ENCODE measurements around the gene REG4. TPM values are rescaled to one million over a fixed set of nuclear protein-coding genes. Genes with fewer than 3 reads are reported as not detected.

Gene REG4
- total and polyA plus RNA-seq, 2 of the 4 experiments (the other 2 are of a cell fraction) = not detected

DNA sequence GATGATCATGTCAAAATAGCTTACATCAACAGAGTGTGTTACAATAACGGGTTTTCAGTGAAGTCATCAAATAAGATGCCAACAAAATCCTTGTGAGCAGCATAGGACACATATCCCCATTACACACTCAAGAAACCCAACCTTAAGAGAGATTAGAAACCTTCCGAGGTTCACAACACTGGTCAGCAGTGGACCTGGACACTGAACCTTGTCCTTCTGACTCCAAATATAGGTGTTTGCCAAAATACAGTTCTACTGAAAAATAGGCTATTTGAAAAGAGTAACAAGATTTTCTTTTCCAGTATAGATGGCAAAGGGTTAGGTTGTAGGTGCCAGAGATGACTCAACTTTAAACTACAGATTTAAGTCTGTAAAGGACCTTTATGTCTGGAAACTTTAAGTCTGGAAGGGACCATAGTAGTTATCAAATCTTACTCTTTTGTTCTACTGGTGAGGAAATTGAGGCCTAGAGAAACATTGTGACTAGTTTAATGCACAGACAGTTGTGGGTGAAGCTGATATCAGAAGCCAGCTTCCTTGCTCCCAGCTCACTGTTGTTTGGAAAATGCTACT lies 811 bp upstream of the REG4 start:
- Histone ChIP-seq H2AFZ (replicated peaks; ENCODE audit: low read length, poor library complexity) (no peak overlapping the region), H2BK20ac (ENCODE audit: low read depth, low read length) (no peak overlapping the region), H4K5ac (ENCODE audit: low read depth, low read length) (no peak overlapping the region), H3K56ac (ENCODE audit: extremely low read depth, insufficient read depth, low read length) (no peak overlapping the region), H3K9ac (ENCODE audit: low read depth, low read length) (no peak overlapping the region), H3K27me3 (ENCODE audit: control insufficient read depth, insufficient read depth, low read length) (peaks cover 7% of the 10 kb centered on the region), H2BK120ac (ENCODE audit: low read depth, low read length) (no peak overlapping the region), H3K4ac (ENCODE audit: low read depth, low read length) (no peak overlapping the region), H3K14ac (replicated peaks; ENCODE audit: low read depth, low read length) (no peak overlapping the region), H3K79me1 (ENCODE audit: low read depth in 1 of 2, low read length in 2 of 2) (no peaks in the 10 kb centered on the region), H3K18ac (ENCODE audit: low read depth, low read length) (no peak overlapping the region), H4K20me1 (ENCODE audit: insufficient read depth, low read length) (no peaks in the 10 kb centered on the region), H4K91ac (ENCODE audit: insufficient read depth, low read depth, low read length) (no peak overlapping the region), H3K36me3 (ENCODE audit: control insufficient read depth, insufficient read depth, low read length) (no peaks in the 10 kb centered on the region), H2AK5ac (ENCODE audit: low read depth, low read length) (no peak overlapping the region), H3K4me2 (ENCODE audit: low read depth, low read length) (no peak overlapping the region), H3K4me3 (ENCODE audit: insufficient read depth, low read depth, low read length) (no peak overlapping the region), H2AK9ac (replicated peaks; ENCODE audit: low read depth, low read length, poor library complexity) (no peak overlapping the region), H3K27ac (ENCODE audit: insufficient read depth, low read length) (no peak overlapping the region), H2BK15ac (ENCODE audit: low read depth, low read length) (no peak overlapping the region), H3K4me1 (ENCODE audit: control insufficient read depth, insufficient read depth, low read length) (peaks cover 9% of the 10 kb centered on the region; the same call in 1 of the 2 replicates), H3K9me1 (ENCODE audit: insufficient read depth, low read length) (peaks cover 3% of the 10 kb centered on the region; the same call in 1 of the 2 replicates), H2BK5ac (ENCODE audit: low read depth, low read length, poor library complexity, severe bottlenecking) (no peak overlapping the region), H3K9me3 (ENCODE audit: control insufficient read depth, insufficient read depth, low read length) (no peaks in the 10 kb centered on the region), H3K23ac (ENCODE audit: low read depth, low read length) (no peak overlapping the region), H4K8ac (ENCODE audit: low read depth in 2 of 2, low read length in 2 of 2) (no peak overlapping the region)
- BruUV-seq (replicated peaks) = no TSS peak
- POLR2A ChIA-PET (ENCODE audit: unreplicated experiment) = no interaction called here
- intact Hi-C loops (cut with micrococcal nuclease) = no loop called here
- dilution Hi-C loops (cut with HindIII; ENCODE audit: low sequenced_read_pairs, unreplicated experiment) = no loop called here
- in situ Hi-C loops (cut with MboI; ENCODE audit: low sequenced_read_pairs) = loop anchor here (10.0 kb wide), 1 partner anchor 57 kb away; no protein-coding TSS in a partner anchor
- CTCF ChIA-PET = interaction anchor here (0.6 kb wide), 1 partner anchor 814 kb away, joined by 4 read pairs; no protein-coding TSS in a partner anchor
- no peak for TF ChIP-seq RFX5 (IDR thresholded peaks at IDR 0.05; ENCODE audit: low read depth, low read length)
- TF ChIP-seq CEBPB (IDR thresholded peaks at IDR 0.05; ENCODE audit: low read depth, low read length) = no peak
- no peak for TF ChIP-seq SMC3 (IDR thresholded peaks at IDR 0.05; ENCODE audit: low read depth, low read length)
- no peak for TF ChIP-seq MXI1 (IDR thresholded peaks at IDR 0.05; ENCODE audit: borderline replicate concordance, low read depth, low read length)
- no peak for TF ChIP-seq RCOR1 (IDR thresholded peaks at IDR 0.05; ENCODE audit: insufficient replicate concordance, low read length)
- no peak for DNase-seq
- WGBS, 2 experiments (ENCODE audit: extremely low coverage in 2 of 2, insufficient read length in 1 of 2) = 86% methylated on average over 1 of the region's 2 CpGs; no CpG with 5 or more reads in 1 of the 2 experiments
- no peak for ATAC-seq (ENCODE audit: low read depth)
